HCT116 (cell line): ENCODE measurements around the gene SORCS2. TPM values are rescaled to one million over a fixed set of nuclear protein-coding genes. Genes with fewer than 3 reads are reported as not detected.

Experiments used
- ATAC-seq: fragments of 200-7000 bp; cut with Tn5 transposase; 2 replicates; pipeline ENCODE4 v1.9.1; 2020; ENCODE audit warnings: mild to moderate bottlenecking, moderate library complexity
- BruUV-seq: library from RNA; stranded (reverse); fragments of 400-500 nt; replicated peaks from 2 replicates; lab custom pipeline; 2021; lab: Mats Ljungman, UMichigan
- CTCF ChIA-PET: fragments of 300-600 bp; sonication (Branson Sonifier 250); formaldehyde crosslinking; loops from one replicate; lab custom pipeline; 2021; ENCODE audit warnings: antibody characterized with exemption; lab: Charles Lee
- POLR2A ChIA-PET: fragments of 300-600, 350-600 bp; sonication (Branson Sonifier 250); formaldehyde crosslinking; loops from one replicate; lab custom pipeline; 2021; ENCODE audit warnings: antibody characterized with exemption; lab: Charles Lee
- RAD21 ChIA-PET, 2 experiments: fragments of 300-600 bp; sonication (Branson Sonifier 250); formaldehyde crosslinking; loops; one replicate each; lab custom pipeline; 2023; ENCODE audit warnings: low total read pairs in 2 of 2; ENCODE audit not compliant: uncharacterized antibody in 2 of 2, unreplicated experiment in 2 of 2, low non-redundant PET in 1 of 2; lab: Charles Lee
- DNase-seq: peaks from one replicate; pipeline ENCODE4 v3.0.0-alpha.2; 2010; ENCODE audit warnings: low read depth, low spot score
- H2AFZ ChIP-seq: fragments of 200-600 bp; shearing (Covaris generic), sonication (generic); 2 replicates; pipeline ENCODE4 v1.6.1; 2017; ENCODE audit warnings: low read depth, mixed run types, mixed read lengths, antibody characterized with exemption, low read length; ENCODE audit not compliant: poor library complexity, severe bottlenecking
- H3K27ac ChIP-seq: 2 replicates; pipeline ENCODE4 v1.5.1; 2012; ENCODE audit warnings: low read depth, low read length
- H3K27me3 ChIP-seq: fragments of 200-600 bp; sonication (generic); 2 replicates; pipeline ENCODE4 v1.6.1; 2016; ENCODE audit warnings: mixed run types, low read length, mixed read lengths; ENCODE audit not compliant: insufficient read depth
- H3K36me3 ChIP-seq, 2 experiments: fragments of 200-500 bp in 1 of 2; fragments of 200-600 bp in 1 of 2; sonication (Bioruptor generic) in 1 of 2; sonication (generic) in 1 of 2; 2 replicates each; pipeline versions ENCODE4 v1.5.1 to v1.6.1; 2014 to 2016; ENCODE audit warnings: low read length in 2 of 2, inconsistent platforms in 1 of 2, mixed read lengths in 1 of 2, mixed run types in 1 of 2; ENCODE audit not compliant: insufficient read depth in 2 of 2, control insufficient read depth in 1 of 2
- H3K4me1 ChIP-seq, 2 experiments: fragments of 200-600 bp in 1 of 2; sonication (generic) in 1 of 2; 2 replicates each; pipeline versions ENCODE4 v1.5.1 to v1.6.1; 2012 to 2017; ENCODE audit warnings: low read length in 2 of 2, inconsistent platforms in 1 of 2, mild to moderate bottlenecking in 1 of 2, mixed read lengths in 1 of 2, mixed run types in 1 of 2, moderate library complexity in 1 of 2; ENCODE audit not compliant: insufficient read depth in 2 of 2, control insufficient read depth in 1 of 2
- H3K4me2 ChIP-seq: fragments of 200-600 bp; sonication (generic); 2 replicates; pipeline ENCODE4 v1.6.1; 2017; ENCODE audit warnings: mixed run types, low read length, mixed read lengths
- H3K4me3 ChIP-seq, 2 experiments: fragments of 200-600 bp in 1 of 2; sonication (generic) in 1 of 2; replicated peaks in 1 of 2; 2 replicates each; pipeline ENCODE4 v1.5.1; 2011 to 2016; ENCODE audit warnings: low read length in 2 of 2, control low read depth in 1 of 2, low read depth in 1 of 2, mild to moderate bottlenecking in 1 of 2, mixed read lengths in 1 of 2, mixed run types in 1 of 2
- H3K79me2 ChIP-seq: fragments of 200-600 bp; sonication (generic); 2 replicates; pipeline ENCODE4 v1.6.1; 2017; ENCODE audit warnings: mild to moderate bottlenecking, mixed run types, low read length, moderate library complexity, mixed read lengths; ENCODE audit not compliant: insufficient read depth
- H3K9ac ChIP-seq: fragments of 200-600 bp; sonication (generic); 2 replicates; pipeline ENCODE4 v1.6.1; 2016; ENCODE audit warnings: low read length, mixed read lengths
- H3K9me2 ChIP-seq: fragments of 200-600 bp; sonication (generic), shearing (Covaris generic); 2 replicates; pipeline ENCODE4 v1.6.1; 2017; ENCODE audit warnings: mixed run types, mild to moderate bottlenecking, moderate library complexity; ENCODE audit not compliant: insufficient read depth
- H3K9me3 ChIP-seq, 2 experiments: fragments of 200-500 bp in 1 of 2; fragments of 200-600 bp in 1 of 2; sonication (Bioruptor generic) in 1 of 2; sonication (generic) in 1 of 2; 2 replicates each; pipeline ENCODE4 v1.6.1; 2014 to 2017; ENCODE audit warnings: low read length in 2 of 2, mixed read lengths in 2 of 2, inconsistent platforms in 1 of 2, low read depth in 1 of 2, mild to moderate bottlenecking in 1 of 2, mixed run types in 1 of 2, moderate library complexity in 1 of 2; ENCODE audit not compliant: control insufficient read depth in 1 of 2, insufficient read depth in 1 of 2
- H4K20me1 ChIP-seq: fragments of 200-600 bp; sonication (generic), shearing (Covaris generic); 2 replicates; pipeline ENCODE4 v1.6.1; 2017; ENCODE audit warnings: mixed run types, mild to moderate bottlenecking, moderate library complexity; ENCODE audit not compliant: insufficient read depth
- EZH2phosphoT487 ChIP-seq: fragments of 200-600 bp; IDR thresholded peaks from 2 replicates; pipeline ENCODE4 v1.6.1; 2018; ENCODE audit warnings: antibody characterized with exemption, borderline replicate concordance
- POLR2A ChIP-seq: IDR thresholded peaks from 2 replicates; pipeline ENCODE4 v1.7.0; 2011; ENCODE audit warnings: borderline replicate concordance; ENCODE audit not compliant: insufficient read depth, insufficient read length; ENCODE audit errors: extremely low read depth
- REST ChIP-seq: IDR thresholded peaks from 2 replicates; pipeline ENCODE4 v1.6.1; 2012; ENCODE audit warnings: low read depth
- intact Hi-C: fragments of 100-400 bp; cut with micrococcal nuclease; formaldehyde crosslinking; loops from 2 replicates; pipeline ENCODE4 v1.10.0; 2022
- total RNA-seq: library from RNA; stranded (reverse); gene quantifications from one replicate; pipeline ENCODE4 v1.2.1, GENCODE V29; 2021; ENCODE audit not compliant: unreplicated experiment

SORCS2 gene
- total RNA-seq, 1 experiment from 2014 or later: 0.37 TPM

- TF ChIP-seq REST: no peak
- TF ChIP-seq, all 23 proteins: peak for 0
- ChIA-PET POLR2A (no interaction called here), CTCF (no interaction called here), RAD21 (no interaction called here)
- Histone ChIP-seq H2AFZ (no peak overlapping the region), H3K9ac (no peak overlapping the region), H3K4me1 (peaks cover 3 to 11% of the 10 kb centered on the region in 2 experiments; a peak in 3 of 4 replicates), H3K36me3 (no peaks in the 10 kb centered on the region), H3K4me2 (no peak overlapping the region), H3K27ac (no peak overlapping the region), H4K20me1 (no peaks in the 10 kb centered on the region), H3K27me3 (no peaks in the 10 kb centered on the region), H3K4me3 (no peak overlapping the region), H3K9me3 (no peaks in the 10 kb centered on the region), H3K79me2 (no peaks in the 10 kb centered on the region), H3K9me2 (no peaks in the 10 kb centered on the region)
- DNase-seq: no peak
- no TSS peak for BruUV-seq
- no peak for ATAC-seq
- intact Hi-C loops: no loop called here
These were observed 318.2 kb downstream of the SORCS2 start for GRCh38 chr4:7510538-7510937.

- no peaks in the 10 kb centered on the region for H3K79me2 ChIP-seq
- CTCF ChIA-PET: no interaction called here
- no peak overlapping the region for H3K4me3 ChIP-seq
- H4K20me1 ChIP-seq: no peaks in the 10 kb centered on the region
- H3K9ac ChIP-seq: no peak overlapping the region
- BruUV-seq: no TSS peak
- no peak overlapping the region for H3K27ac ChIP-seq
- DNase-seq (no peak), ATAC-seq (no peak)
- H3K4me2 ChIP-seq: no peak overlapping the region
- intact Hi-C loops: no loop called here
- no peaks in the 10 kb centered on the region for H3K9me3 ChIP-seq
- RAD21 ChIA-PET: no interaction called here
- H3K27me3 ChIP-seq: no peaks in the 10 kb centered on the region
- H3K4me1 ChIP-seq: peaks cover 3 to 11% of the 10 kb centered on the region in 2 experiments; a peak in 3 of 4 replicates
- no peaks in the 10 kb centered on the region for H3K36me3 ChIP-seq
- POLR2A ChIA-PET: no interaction called here
- TF ChIP-seq POLR2A (no peak), EZH2phosphoT487 (no peak)
- H3K9me2 ChIP-seq: no peaks in the 10 kb centered on the region
- H2AFZ ChIP-seq: no peak overlapping the region
These were observed 319.2 kb downstream of the SORCS2 start for GRCh38 chr4:7511525-7511924.
